ENCODE data around the gene UNC13D.

Gene UNC13D

GRCh38 chr17:75815399-75815798 lies 28.8 kb downstream of the UNC13D start:
- no peak for TF ChIP-seq PPARA (CRISPR knock-in tag; IDR thresholded peaks at IDR 0.05; ENCODE audit: borderline replicate concordance)
- no peak for TF ChIP-seq RARB (CRISPR knock-in tag; IDR thresholded peaks at IDR 0.05)
- TF ChIP-seq SNAI2 (CRISPR knock-in tag; IDR thresholded peaks at IDR 0.05): no peak
- TF ChIP-seq ZC3H10 (CRISPR knock-in tag; IDR thresholded peaks at IDR 0.05): no peak
- no peak for TF ChIP-seq OSR1 (CRISPR knock-in tag; IDR thresholded peaks at IDR 0.05)
- no peak for TF ChIP-seq ARNTL (CRISPR knock-in tag; IDR thresholded peaks at IDR 0.05; ENCODE audit: borderline replicate concordance, low read depth)
- no peak for TF ChIP-seq ESRRG (CRISPR knock-in tag; IDR thresholded peaks at IDR 0.05)
- no peak for ATAC-seq

GRCh38 chr17:75814900-75815373 lies 29.3 kb downstream of the UNC13D start:
- peak; percentile 97 for ATAC-seq
- TF ChIP-seq TSHZ2 (CRISPR knock-in tag; IDR thresholded peaks at IDR 0.05) (no peak), SNAI2 (CRISPR knock-in tag; IDR thresholded peaks at IDR 0.05) (no peak), ZC3H10 (CRISPR knock-in tag; IDR thresholded peaks at IDR 0.05) (no peak), ZFP30 (CRISPR knock-in tag; IDR thresholded peaks at IDR 0.05) (no peak), ESRRG (CRISPR knock-in tag; IDR thresholded peaks at IDR 0.05) (no peak), ZNF70 (CRISPR knock-in tag; IDR thresholded peaks at IDR 0.05) (no peak), ZNF565 (CRISPR knock-in tag; conservative IDR thresholded peaks at IDR 0.05; ENCODE audit: low read depth) (no peak), BACH2 (CRISPR knock-in tag; IDR thresholded peaks at IDR 0.05; ENCODE audit: borderline replicate concordance) (no peak), GLIS3 (CRISPR knock-in tag; IDR thresholded peaks at IDR 0.05) (no peak), POU6F1 (CRISPR knock-in tag; IDR thresholded peaks at IDR 0.05; ENCODE audit: borderline replicate concordance, low read depth) (no peak), PPARA (CRISPR knock-in tag; IDR thresholded peaks at IDR 0.05; ENCODE audit: borderline replicate concordance) (no peak), TCF4 (CRISPR knock-in tag; IDR thresholded peaks at IDR 0.05; ENCODE audit: borderline replicate concordance) (no peak), ZFP3 (CRISPR knock-in tag; IDR thresholded peaks at IDR 0.05) (no peak), CSDC2 (CRISPR knock-in tag; IDR thresholded peaks at IDR 0.05) (no peak)

GRCh38 chr17:75814021-75814395 lies 30.2 kb downstream of the UNC13D start:
- TF ChIP-seq ARNTL (CRISPR knock-in tag; IDR thresholded peaks at IDR 0.05; ENCODE audit: borderline replicate concordance, low read depth): no peak
- no peak for TF ChIP-seq OSR1 (CRISPR knock-in tag; IDR thresholded peaks at IDR 0.05)
- ATAC-seq: no peak

GRCh38 chr17:75813081-75814020 lies 30.9 kb downstream of the UNC13D start:
- ATAC-seq: no peak
- TF ChIP-seq TCF4 (CRISPR knock-in tag; IDR thresholded peaks at IDR 0.05; ENCODE audit: borderline replicate concordance): no peak
- TF ChIP-seq ZC3H10 (CRISPR knock-in tag; IDR thresholded peaks at IDR 0.05): no peak
- TF ChIP-seq RARB (CRISPR knock-in tag; IDR thresholded peaks at IDR 0.05): no peak
- TF ChIP-seq TOX (CRISPR knock-in tag; IDR thresholded peaks at IDR 0.05; ENCODE audit: borderline replicate concordance): no peak
- TF ChIP-seq ARNTL (CRISPR knock-in tag; IDR thresholded peaks at IDR 0.05; ENCODE audit: borderline replicate concordance, low read depth): no peak
- no peak for TF ChIP-seq PATZ1 (CRISPR knock-in tag; IDR thresholded peaks at IDR 0.05; ENCODE audit: borderline replicate concordance)
- TF ChIP-seq GLIS3 (CRISPR knock-in tag; IDR thresholded peaks at IDR 0.05): no peak
- TF ChIP-seq BACH2 (CRISPR knock-in tag; IDR thresholded peaks at IDR 0.05; ENCODE audit: borderline replicate concordance): no peak
- no peak for TF ChIP-seq PPARA (CRISPR knock-in tag; IDR thresholded peaks at IDR 0.05; ENCODE audit: borderline replicate concordance)
- TF ChIP-seq CREB5 (CRISPR knock-in tag; IDR thresholded peaks at IDR 0.05; ENCODE audit: low read depth): no peak
- no peak for TF ChIP-seq TSHZ2 (CRISPR knock-in tag; IDR thresholded peaks at IDR 0.05)

Data from SK-N-SH treated with all-trans-retinoic acid at 6 μM for 48 hours (cell line).